Uterus (tissue), 4 donors: ENCODE results near the gene SLC4A11. TPM values are rescaled to one million over a fixed set of nuclear protein-coding genes. Genes with fewer than 3 reads are reported as not detected.

ENCODE experiments used
- DNase-seq, 2 donors: peaks; one replicate each; pipeline ENCODE4 v3.0.0-alpha.2; 2019 to 2020
- H3K27ac ChIP-seq, 2 donors: fragments of 200-600 bp; sonication (generic); 1 replicate in 1 of 2; 2 replicates in 1 of 2; pipeline ENCODE4 v1.5.1; 2016 to 2018
- H3K27me3 ChIP-seq, 2 donors: fragments of 200-600 bp; sonication (generic); one replicate each; pipeline ENCODE4 v1.5.1; 2018 to 2019; ENCODE audit warnings: control low read depth in 1 of 2
- H3K36me3 ChIP-seq, 2 donors: fragments of 200-600 bp; sonication (generic); one replicate each; pipeline ENCODE4 v1.5.1; 2019; ENCODE audit warnings: control low read depth in 1 of 2
- H3K4me1 ChIP-seq, 2 donors: fragments of 200-600 bp; sonication (generic); one replicate each; pipeline ENCODE4 v1.5.1; 2018 to 2019; ENCODE audit warnings: control low read depth in 1 of 2
- H3K4me3 ChIP-seq, 2 donors: fragments of 200-600 bp; sonication (generic); 1 replicate in 1 of 2; 2 replicates in 1 of 2; pipeline ENCODE4 v1.5.1; 2018 to 2019; ENCODE audit warnings: mild to moderate bottlenecking in 1 of 2
- H3K9me3 ChIP-seq, 2 donors: fragments of 200-600 bp; sonication (generic); one replicate each; pipeline ENCODE4 v1.5.1; 2019; ENCODE audit warnings: control low read depth in 1 of 2
- CTCF ChIP-seq, 4 experiments: fragments of 200-600 bp in 2 of 4; fragments of 450-650 bp in 2 of 4; sonication (generic) in 2 of 4; IDR thresholded peaks; one replicate each; pipeline ENCODE4 v1.5.1; 2016 to 2019; ENCODE audit warnings: antibody characterized with exemption in 4 of 4, mild to moderate bottlenecking in 2 of 4, moderate library complexity in 1 of 4
- POLR2A ChIP-seq, 2 donors: fragments of 450-650 bp; IDR thresholded peaks; one replicate each; pipeline ENCODE4 v1.6.1; 2016; ENCODE audit warnings: antibody characterized with exemption in 2 of 2, mild to moderate bottlenecking in 1 of 2, moderate library complexity in 1 of 2
- intact Hi-C: fragments of 100-400 bp; cut with DNase I; formaldehyde crosslinking; loops from one replicate; pipeline ENCODE4 v1.15.1; 2023; ENCODE audit warnings: low total_unique reads
- total RNA-seq, 4 donors: library from RNA; depleted of rRNA in 3 of 4; stranded (reverse); fragments of >200 nt in 3 of 4; gene quantifications; one replicate each; pipeline versions ENCODE4 v1.1.0 to v1.2.4, GENCODE V29; 2014 to 2023
- donor health status: DM: yes; HTN: yes; CAD: no.

Gene SLC4A11
- total RNA-seq, 4 donors from 2014 or later = 0.29 to 0.91 (median 0.76) TPM; not detected in 1

GRCh38 chr20:3229158-3229557, 9.8 kb downstream of the SLC4A11 start:
- Histone ChIP-seq H3K4me1 (no peaks in the 10 kb centered on the region), H3K4me3 (no peak overlapping the region), H3K27me3 (no peaks in the 10 kb centered on the region), H3K36me3 (no peaks in the 10 kb centered on the region), H3K27ac (no peak overlapping the region), H3K9me3 (no peaks in the 10 kb centered on the region)
- TF ChIP-seq CTCF (IDR thresholded peaks at IDR 0.05) = no peak
- TF ChIP-seq POLR2A (IDR thresholded peaks at IDR 0.05) = no peak
- intact Hi-C loops = no loop called here
- no peak for DNase-seq

- TF ChIP-seq CTCF (IDR thresholded peaks at IDR 0.05) = no peak
- DNase-seq = no peak
- Histone ChIP-seq H3K36me3 (no peaks in the 10 kb centered on the region), H3K9me3 (no peaks in the 10 kb centered on the region), H3K27ac (no peak overlapping the region), H3K4me1 (no peaks in the 10 kb centered on the region), H3K27me3 (no peaks in the 10 kb centered on the region), H3K4me3 (no peak overlapping the region)
- intact Hi-C loops = no loop called here
These were observed 10.3 kb downstream of the SLC4A11 start for GRCh38 chr20:3228750-3229032.

- Histone ChIP-seq H3K36me3 (no peaks in the 10 kb centered on the region), H3K27me3 (no peaks in the 10 kb centered on the region), H3K27ac (no peak overlapping the region), H3K4me3 (no peak overlapping the region), H3K9me3 (no peaks in the 10 kb centered on the region), H3K4me1 (no peaks in the 10 kb centered on the region)
- DNase-seq = no peak
- TF ChIP-seq POLR2A (IDR thresholded peaks at IDR 0.05) (no peak), CTCF (IDR thresholded peaks at IDR 0.05) (no peak)
- intact Hi-C loops = no loop called here
These were observed 10.8 kb downstream of the SLC4A11 start for GRCh38 chr20:3227936-3228749.

GRCh38 chr20:3227506-3227905, 11.5 kb downstream of the SLC4A11 start:
- Histone ChIP-seq H3K36me3 (no peaks in the 10 kb centered on the region), H3K4me3 (no peak overlapping the region), H3K27me3 (no peaks in the 10 kb centered on the region), H3K27ac (no peak overlapping the region), H3K4me1 (no peaks in the 10 kb centered on the region), H3K9me3 (no peaks in the 10 kb centered on the region)
- TF ChIP-seq POLR2A (IDR thresholded peaks at IDR 0.05) = no peak
- no peak for TF ChIP-seq CTCF (IDR thresholded peaks at IDR 0.05)
- intact Hi-C loops = no loop called here
- no peak for DNase-seq

GRCh38 chr20:3226864-3227263, 12.1 kb downstream of the SLC4A11 start:
- Histone ChIP-seq H3K27me3 (no peaks in the 10 kb centered on the region), H3K4me1 (no peaks in the 10 kb centered on the region), H3K9me3 (no peaks in the 10 kb centered on the region), H3K4me3 (no peak overlapping the region), H3K36me3 (no peaks in the 10 kb centered on the region), H3K27ac (no peak overlapping the region)
- intact Hi-C loops = no loop called here
- no peak for DNase-seq
- TF ChIP-seq CTCF (IDR thresholded peaks at IDR 0.05) (no peak), POLR2A (IDR thresholded peaks at IDR 0.05) (no peak)
